Activated CD8-positive, alpha-beta memory T cell treated with anti-CD3 and anti-CD28 coated beads, Interleukin-2, amount 50 U/mL, for 4 hours (primary cell): ENCODE measurements around the gene ZNF761.
"Not testable (repeated sequence)": the region's sequence is repeated elsewhere in the genome, so short reads cannot be mapped to it uniquely, and the experiment has no call there.

Source experiments
- DNase-seq: peaks from one replicate; pipeline ENCODE4 v3.0.0-alpha.2; 2020

The ZNF761 gene

GRCh38 chr19:53461866-53462265, 30.1 kb downstream of the ZNF761 start:
- no peak for DNase-seq

DNA sequence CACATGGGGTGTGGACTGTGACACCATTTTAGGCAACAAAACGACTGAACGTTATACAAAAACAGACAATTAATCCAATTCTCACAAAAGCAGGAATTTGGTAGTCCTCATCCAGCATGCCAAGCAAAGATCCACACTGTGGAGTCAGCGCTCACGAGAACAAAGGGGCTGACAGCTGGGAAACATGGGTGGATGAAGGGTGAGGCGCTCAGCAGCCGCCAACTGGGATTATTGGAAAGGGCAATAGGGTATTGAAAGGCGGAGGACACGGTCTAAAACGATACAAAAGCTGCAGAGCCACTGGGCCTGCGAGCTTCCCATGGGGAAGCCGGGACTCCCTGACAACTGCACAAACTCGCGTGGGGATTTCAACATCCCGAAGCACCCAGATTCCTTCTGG, 31.1 kb downstream of the ZNF761 start:
- no peak for DNase-seq

- no peak for DNase-seq
Measured at GRCh38 chr19:53463263-53463662, 31.5 kb downstream of the ZNF761 start.

GRCh38 chr19:53466726-53467484, 35.1 kb downstream of the ZNF761 start:
- DNase-seq, result peak; percentile 21

GRCh38 chr19:53467485-53468262, 35.9 kb downstream of the ZNF761 start, which contains the start of gene ZNF813:
Gene ZNF813, plus strand, starts transcription at chr19:53467733. Its CDS starts 16,090 bp downstream, at chr19:53483823.
- peak; percentile 98 for DNase-seq

GRCh38 chr19:53468628-53469027, 36.8 kb downstream of the ZNF761 start:
- not testable (repeated sequence) for DNase-seq

DNA sequence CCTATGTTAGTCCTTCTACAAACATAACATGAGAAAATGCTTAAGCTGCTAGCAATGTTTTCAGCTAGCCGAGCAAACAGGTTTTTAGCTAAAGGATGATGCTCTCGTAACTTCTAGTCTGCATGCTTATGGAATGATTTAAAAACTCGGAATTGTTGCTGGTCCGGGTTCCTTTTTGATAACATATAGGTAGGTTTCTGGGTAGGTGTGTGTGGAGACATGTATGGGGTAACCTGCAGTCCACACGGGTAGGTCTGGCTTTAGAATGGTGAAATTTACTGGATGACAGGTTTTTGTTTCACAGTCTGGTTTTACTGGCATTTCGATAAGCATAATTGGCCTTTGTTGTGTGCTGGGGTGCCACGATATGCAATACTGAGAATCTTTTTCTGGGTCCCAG, 40.1 kb downstream of the ZNF761 start:
- no peak for DNase-seq

GRCh38 chr19:53474832-53475231, 43.0 kb downstream of the ZNF761 start:
- not testable (repeated sequence) for DNase-seq

DNA sequence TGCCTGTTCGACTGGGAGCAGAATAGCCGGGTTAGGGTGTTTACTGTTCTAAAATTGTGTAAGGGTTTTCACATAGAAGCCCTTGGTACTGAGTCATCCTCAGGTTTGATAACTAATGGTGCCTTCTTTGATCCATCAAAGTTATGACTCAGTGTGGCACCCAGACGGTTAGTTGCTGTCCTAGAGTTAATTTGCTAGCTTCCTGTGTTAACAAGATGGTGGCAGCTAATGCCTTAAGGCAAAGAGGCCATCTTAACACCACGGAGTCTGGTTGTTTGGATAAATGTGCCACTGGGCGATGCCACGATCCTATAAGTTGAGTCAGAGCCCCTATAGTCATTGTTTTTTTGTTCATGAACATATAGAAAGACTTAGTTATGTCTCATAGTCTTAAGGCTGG, 43.7 kb downstream of the ZNF761 start:
- DNase-seq, result not testable (repeated sequence)

DNA sequence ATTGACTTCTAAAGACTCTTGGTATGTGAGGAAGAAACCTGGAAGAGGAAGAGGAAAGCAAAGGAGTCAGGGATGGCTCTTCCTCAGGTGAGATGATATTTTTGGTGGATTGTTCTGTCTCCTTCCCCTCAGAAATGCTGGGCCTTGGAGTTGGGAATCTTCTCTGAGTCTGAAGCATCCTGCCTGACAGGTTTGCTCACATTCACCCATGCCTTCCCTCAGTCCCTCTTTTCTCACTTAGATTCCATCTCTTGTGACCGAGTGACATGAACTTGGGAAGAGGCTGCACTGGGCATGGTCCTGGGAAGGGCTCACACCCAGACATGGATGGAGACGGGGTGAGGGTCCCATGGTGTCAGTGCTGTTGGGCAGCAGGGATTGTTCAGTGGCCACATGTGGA, 52.0 kb downstream of the ZNF761 start:
- DNase-seq, result not testable (repeated sequence)

DNA sequence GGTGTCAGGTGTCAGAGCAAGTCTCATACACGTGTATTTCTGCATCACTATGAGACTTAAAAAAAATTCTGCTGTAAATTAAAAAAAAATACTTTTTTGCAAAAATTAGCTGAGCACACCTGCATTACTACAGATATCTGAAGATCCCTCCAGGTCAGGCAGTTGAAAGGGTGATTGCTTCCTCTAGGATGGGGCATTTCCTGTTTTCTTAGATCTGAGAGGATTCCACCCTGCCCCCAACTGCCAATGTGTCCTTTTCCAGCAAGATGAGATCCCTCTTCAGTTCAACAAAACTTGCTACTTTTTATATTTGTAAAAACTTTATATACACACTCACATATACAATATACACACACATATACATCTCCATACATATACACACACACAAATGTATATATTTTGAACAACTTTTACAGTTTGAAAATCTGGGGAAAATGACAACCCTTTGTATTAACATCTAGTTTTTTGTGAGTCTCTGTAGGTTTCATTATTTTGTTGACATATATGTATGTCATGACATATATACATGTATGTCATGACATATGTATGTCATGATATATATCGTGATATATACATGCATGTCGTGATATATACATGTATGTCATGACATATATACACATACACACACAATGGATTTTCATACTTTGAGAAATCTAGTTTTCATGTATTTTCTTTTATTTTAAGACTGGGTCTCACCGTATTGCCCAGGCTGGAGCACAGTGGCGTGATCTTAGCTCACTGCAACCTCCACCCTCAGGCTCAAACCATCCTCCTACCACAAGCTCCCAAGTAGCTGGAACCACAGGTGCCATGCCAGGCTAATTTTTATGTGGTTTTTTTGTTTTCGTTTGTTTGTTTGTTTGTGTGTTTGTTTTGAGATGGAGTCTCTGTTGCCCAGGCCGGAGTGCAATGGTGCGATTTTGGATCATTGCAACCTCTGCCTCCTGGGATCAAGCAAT, 53.5 kb downstream of the ZNF761 start:
- DNase-seq, result no peak

GRCh38 chr19:53492153-53492552, 60.4 kb downstream of the ZNF761 start:
- no peak for DNase-seq

DNA sequence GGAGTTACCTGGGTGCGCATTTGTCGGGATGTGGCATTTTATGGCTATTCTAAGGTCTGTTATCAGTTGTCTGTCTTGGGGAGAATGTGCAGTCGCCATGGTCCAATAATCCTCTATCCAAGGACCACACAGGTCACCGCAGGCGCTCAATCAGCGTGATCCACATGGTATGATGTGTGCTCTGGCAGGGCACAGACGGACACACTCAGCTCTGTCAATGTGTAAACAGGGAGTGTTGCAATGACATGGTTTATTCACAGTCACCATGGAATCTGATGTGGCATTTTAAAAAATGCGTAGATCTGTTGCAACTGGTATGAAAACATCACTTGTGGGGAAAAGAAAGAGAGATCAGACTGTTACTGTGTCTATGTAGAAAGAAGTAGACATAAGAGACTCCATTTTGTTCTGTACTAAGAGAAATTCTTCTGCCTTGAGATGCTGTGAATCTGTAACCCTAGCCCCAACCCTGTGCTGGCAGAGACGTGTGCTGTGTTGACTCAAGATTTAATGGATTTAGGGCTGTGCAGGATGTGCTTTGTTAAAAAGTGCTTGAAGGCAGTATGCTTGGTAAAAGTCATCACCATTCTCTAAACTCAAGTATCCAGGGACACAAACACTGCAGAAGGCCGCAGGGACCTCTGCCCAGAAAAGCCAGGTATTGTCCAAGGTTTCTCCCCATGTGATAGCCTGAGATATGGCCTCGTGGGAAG, 65.7 kb downstream of the ZNF761 start:
- DNase-seq, result not testable (repeated sequence)

GRCh38 chr19:53498024-53498395, 66.2 kb downstream of the ZNF761 start:
- not testable (repeated sequence) for DNase-seq

GRCh38 chr19:53503151-53503550, 71.4 kb downstream of the ZNF761 start:
- not testable (repeated sequence) for DNase-seq

- DNase-seq, result not testable (repeated sequence)
Measured at GRCh38 chr19:53503671-53504364, 72.0 kb downstream of the ZNF761 start.

DNA sequence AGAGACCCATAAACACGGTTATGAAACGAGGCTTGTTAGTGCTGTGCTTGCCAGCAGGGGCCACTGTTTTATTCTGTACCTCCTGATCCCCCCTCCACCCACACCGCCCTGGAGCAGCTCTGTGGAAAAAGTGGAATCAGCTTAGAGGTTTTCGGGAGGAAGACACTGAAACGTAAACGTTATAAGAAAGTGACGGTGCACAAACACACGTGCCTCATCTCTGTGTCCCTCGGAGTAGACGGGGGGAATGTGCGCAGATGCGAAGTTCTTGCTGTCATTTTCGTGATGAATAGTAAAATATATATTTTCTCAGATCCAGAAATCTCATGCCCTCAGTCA, 72.5 kb downstream of the ZNF761 start:
- not testable (repeated sequence) for DNase-seq

- no peak for DNase-seq
Measured at GRCh38 chr19:53504885-53505284, 73.1 kb downstream of the ZNF761 start.

DNA sequence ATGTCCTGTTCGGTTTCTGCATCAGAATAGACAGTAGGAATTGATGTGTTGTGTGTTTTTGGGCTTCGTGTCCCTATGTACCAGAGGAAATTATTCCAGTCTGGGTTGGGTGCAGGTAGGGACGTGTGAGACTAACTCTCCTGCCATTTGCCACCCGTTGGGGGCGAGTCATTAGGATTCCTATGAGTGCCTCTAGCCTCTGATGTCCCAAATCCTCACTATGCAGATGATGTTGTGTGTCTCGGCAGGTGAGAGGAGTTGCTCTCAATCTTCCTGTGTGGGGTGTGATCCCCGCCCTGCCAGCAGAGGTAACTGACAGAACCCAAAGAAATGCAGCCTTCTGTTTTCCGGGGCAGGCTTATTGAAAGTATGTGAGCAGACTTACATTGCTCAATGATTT, 74.9 kb downstream of the ZNF761 start:
- no peak for DNase-seq
